GM23338 (cell line): ENCODE measurements around the gene ADORA2A. TPM values are rescaled to one million over a fixed set of nuclear protein-coding genes. Genes with fewer than 3 reads are reported as not detected.

ENCODE experiments used
- ATAC-seq: fragments of 200-7000 bp; cut with Tn5 transposase; 3 replicates; pipeline ENCODE4 v1.9.1; 2020
- DNase-seq: peaks from one replicate; pipeline ENCODE4 v3.0.0-alpha.2; 2015; ENCODE audit warnings: low spot score
- H2AFZ ChIP-seq: fragments of 200-600 bp; sonication (generic); 2 replicates; pipeline ENCODE4 v1.8.0; 2016; ENCODE audit warnings: antibody characterized with exemption, mild to moderate bottlenecking, moderate library complexity
- H3F3A ChIP-seq: fragments of 200-600 bp; sonication (generic); replicated peaks from 2 replicates; pipeline ENCODE4 v1.8.0; 2017; ENCODE audit warnings: antibody characterized with exemption, mixed run types, low read depth
- H3K27ac ChIP-seq: fragments of 200-600 bp; sonication (generic); 2 replicates; pipeline ENCODE4 v1.6.1; 2016; ENCODE audit warnings: low read depth
- H3K27me3 ChIP-seq: fragments of 200-600 bp; sonication (generic); 2 replicates; pipeline ENCODE4 v1.8.0; 2016; ENCODE audit warnings: mild to moderate bottlenecking, mixed run types, moderate library complexity; ENCODE audit not compliant: insufficient read depth
- H3K36me3 ChIP-seq: fragments of 200-600 bp; sonication (generic); 2 replicates; pipeline ENCODE4 v1.8.0; 2016; ENCODE audit warnings: mild to moderate bottlenecking; ENCODE audit not compliant: insufficient read depth
- H3K4me1 ChIP-seq: fragments of 200-600 bp; sonication (generic); 2 replicates; pipeline ENCODE4 v1.8.0; 2016; ENCODE audit warnings: mild to moderate bottlenecking, moderate library complexity; ENCODE audit not compliant: insufficient read depth
- H3K4me2 ChIP-seq: fragments of 200-600 bp; sonication (generic); 2 replicates; pipeline ENCODE4 v1.7.1; 2017; ENCODE audit warnings: mixed run types
- H3K4me3 ChIP-seq: fragments of 200-600 bp; sonication (generic); 2 replicates; pipeline ENCODE4 v1.6.1; 2016; ENCODE audit warnings: mixed run types
- H3K79me2 ChIP-seq: fragments of 200-600 bp; sonication (generic); replicated peaks from 2 replicates; pipeline ENCODE4 v1.8.0; 2017; ENCODE audit warnings: mild to moderate bottlenecking; ENCODE audit not compliant: insufficient read depth
- H3K9me2 ChIP-seq: fragments of 200-600 bp; sonication (generic); 2 replicates; pipeline ENCODE4 v1.8.0; 2017; ENCODE audit not compliant: insufficient read depth
- H4K20me1 ChIP-seq: fragments of 200-600 bp; sonication (generic); replicated peaks from 2 replicates; pipeline ENCODE4 v1.8.0; 2017; ENCODE audit warnings: mild to moderate bottlenecking; ENCODE audit not compliant: insufficient read depth
- H3K27ac Mint-ChIP-seq: 2 replicates; pipeline ENCODE4 v1.8.0; 2020; ENCODE audit warnings: inconsistent platforms, mild to moderate bottlenecking, moderate library complexity, mixed read lengths
- H3K27me3 Mint-ChIP-seq: 3 replicates; pipeline ENCODE4 v1.8.0; 2022; ENCODE audit warnings: low read depth, mild to moderate bottlenecking, moderate library complexity, mixed read lengths, inconsistent platforms; ENCODE audit not compliant: insufficient read depth, poor library complexity
- H3K36me3 Mint-ChIP-seq: 3 replicates; pipeline ENCODE4 v1.8.0; 2021; ENCODE audit warnings: low read depth, mild to moderate bottlenecking, inconsistent platforms, moderate library complexity, mixed read lengths
- H3K4me1 Mint-ChIP-seq: 3 replicates; pipeline ENCODE4 v1.8.0; 2020; ENCODE audit warnings: mild to moderate bottlenecking, inconsistent platforms, mixed read lengths
- H3K4me3 Mint-ChIP-seq: 3 replicates; pipeline ENCODE4 v1.8.0; 2021; ENCODE audit warnings: moderate library complexity, mild to moderate bottlenecking, inconsistent platforms, mixed read lengths
- H3K9me3 Mint-ChIP-seq: 3 replicates; pipeline ENCODE4 v1.8.0; 2020; ENCODE audit warnings: moderate library complexity, mild to moderate bottlenecking, inconsistent platforms, mixed read lengths
- EZH2 ChIP-seq: fragments of 200-600 bp; sonication (generic); IDR thresholded peaks from one replicate; pipeline ENCODE4 v1.8.0; 2017; ENCODE audit warnings: antibody characterized with exemption, mild to moderate bottlenecking, low read depth; ENCODE audit not compliant: unreplicated experiment
- REST ChIP-seq: IDR thresholded peaks from one replicate; pipeline ENCODE4 v1.6.1; 2018; ENCODE audit warnings: antibody characterized with exemption; ENCODE audit not compliant: unreplicated experiment
- ZNF331 ChIP-seq: fragments of 250-450 bp; sonication (Bioruptor Pico); IDR thresholded peaks from 2 replicates; pipeline ENCODE4 v1.5.0; 2020; ENCODE audit warnings: low read depth, mild to moderate bottlenecking, moderate library complexity
- ZNF462 ChIP-seq: fragments of 250-450 bp; sonication (Bioruptor Pico); IDR thresholded peaks from 2 replicates; pipeline ENCODE4 v1.5.0; 2020; ENCODE audit warnings: mild to moderate bottlenecking, moderate library complexity
- polyA plus RNA-seq: library from polyadenylated mRNA; unstranded; fragments of >200 nt; fragmentation: Nextera tagmentation; extraction: Ambion mirVana; gene quantifications from 2 replicates; pipeline ENCODE4 v1.2.1, GENCODE V29; 2016
- total RNA-seq: library from RNA; depleted of rRNA; stranded (reverse); fragments of >200 nt; shearing (Covaris generic); gene quantifications from 2 replicates; pipeline ENCODE4 v1.2.3, GENCODE V29; 2014
- TF ChIP-seq, protein P1 (sequence below), 2 experiments: fragments of 200-600 bp in 1 of 2; sonication (generic) in 1 of 2; conservative IDR thresholded peaks; 2 replicates each; pipeline versions ENCODE4 v1.5.1 to v1.6.1; 2016 to 2017; ENCODE audit warnings: antibody characterized with exemption in 2 of 2, low read depth in 2 of 2, mild to moderate bottlenecking in 2 of 2, moderate library complexity in 1 of 2

ADORA2A gene
- total and polyA plus RNA-seq, 2 experiments from 2014 or later, result 4.1 to 13.5 TPM

GRCh38 chr22:24482575-24482974 is 55.2 kb downstream of the ADORA2A start:
- H3K27ac ChIP-seq, result no peak overlapping the region
- no peaks in the 10 kb centered on the region for H3F3A ChIP-seq
- peaks cover 10% of the 10 kb centered on the region; the same call in 2 of the 3 replicates for H3K4me1 Mint-ChIP-seq
- H4K20me1 ChIP-seq, result no peaks in the 10 kb centered on the region
- H3K27me3 Mint-ChIP-seq, result no peaks in the 10 kb centered on the region
- no peaks in the 10 kb centered on the region for H3K9me2 ChIP-seq
- 0 out of 2 replicates have a peak, but pooled peaks cover 3% of the 10 kb centered on the region for H3K4me1 ChIP-seq
- H3K9me3 Mint-ChIP-seq, result no peaks in the 10 kb centered on the region; the same call in 2 of the 3 replicates
- H3K4me3 Mint-ChIP-seq, result no peak overlapping the region
- no peak overlapping the region for H3K4me2 ChIP-seq
- no peaks in the 10 kb centered on the region for H3K36me3 Mint-ChIP-seq
- H3K36me3 ChIP-seq, result no peaks in the 10 kb centered on the region
- H2AFZ ChIP-seq, result peak overlapping the region; percentile 8; the same call in 1 of the 2 replicates
- no peak overlapping the region for H3K27ac Mint-ChIP-seq
- DNase-seq (no peak), ATAC-seq (no peak)
- no peak overlapping the region for H3K4me3 ChIP-seq
- TF ChIP-seq ZNF331 (CRISPR knock-in tag), result no peak
- TF ChIP-seq, protein P1, sequence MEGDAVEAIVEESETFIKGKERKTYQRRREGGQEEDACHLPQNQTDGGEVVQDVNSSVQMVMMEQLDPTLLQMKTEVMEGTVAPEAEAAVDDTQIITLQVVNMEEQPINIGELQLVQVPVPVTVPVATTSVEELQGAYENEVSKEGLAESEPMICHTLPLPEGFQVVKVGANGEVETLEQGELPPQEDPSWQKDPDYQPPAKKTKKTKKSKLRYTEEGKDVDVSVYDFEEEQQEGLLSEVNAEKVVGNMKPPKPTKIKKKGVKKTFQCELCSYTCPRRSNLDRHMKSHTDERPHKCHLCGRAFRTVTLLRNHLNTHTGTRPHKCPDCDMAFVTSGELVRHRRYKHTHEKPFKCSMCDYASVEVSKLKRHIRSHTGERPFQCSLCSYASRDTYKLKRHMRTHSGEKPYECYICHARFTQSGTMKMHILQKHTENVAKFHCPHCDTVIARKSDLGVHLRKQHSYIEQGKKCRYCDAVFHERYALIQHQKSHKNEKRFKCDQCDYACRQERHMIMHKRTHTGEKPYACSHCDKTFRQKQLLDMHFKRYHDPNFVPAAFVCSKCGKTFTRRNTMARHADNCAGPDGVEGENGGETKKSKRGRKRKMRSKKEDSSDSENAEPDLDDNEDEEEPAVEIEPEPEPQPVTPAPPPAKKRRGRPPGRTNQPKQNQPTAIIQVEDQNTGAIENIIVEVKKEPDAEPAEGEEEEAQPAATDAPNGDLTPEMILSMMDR (conservative IDR thresholded peaks at IDR 0.05; ENCODE audit: low read depth in 2 of 2), result no peak
- TF ChIP-seq REST, result no peak
- TF ChIP-seq ZNF462 (CRISPR knock-in tag), result no peak
- no peak for TF ChIP-seq EZH2
- no peaks in the 10 kb centered on the region for H3K79me2 ChIP-seq
- H3K27me3 ChIP-seq, result no peaks in the 10 kb centered on the region
